ENCODE measurements around the gene CISD3. TPM values are rescaled to one million over a fixed set of nuclear protein-coding genes. Genes with fewer than 3 reads are reported as not detected.

CISD3 gene
- total RNA-seq, 1 donor from 2014 or later: 5.9 TPM

DNA sequence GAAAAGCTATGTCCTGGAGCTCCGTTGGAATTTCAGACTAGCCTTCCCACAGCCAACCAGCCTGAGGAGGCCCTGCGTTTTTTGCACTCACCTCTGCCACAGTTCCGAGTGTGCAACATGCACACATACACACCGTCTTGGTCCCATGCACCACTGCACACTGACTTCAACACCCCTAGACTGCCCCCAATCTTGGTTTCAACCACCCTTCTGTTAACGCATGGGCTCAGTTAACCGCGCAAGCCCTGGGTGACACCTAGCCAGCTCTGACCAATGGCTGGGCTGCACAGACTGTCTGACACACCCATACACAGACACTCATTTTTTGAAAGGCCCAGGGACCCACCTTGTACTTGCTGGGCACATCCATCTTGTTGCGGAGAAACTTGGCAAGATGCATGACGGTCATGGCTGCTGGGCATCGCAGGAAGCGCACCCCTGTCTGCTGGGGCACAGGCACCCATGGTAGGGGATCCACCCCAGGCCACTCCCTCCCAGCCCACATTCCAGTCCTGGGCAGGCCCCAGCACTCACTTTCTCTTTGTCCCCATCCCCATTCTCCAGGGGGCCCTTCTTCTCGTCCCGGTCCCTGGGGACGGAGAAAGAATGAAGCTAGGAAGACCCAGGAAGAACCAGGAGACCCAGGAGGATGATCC lies 8.0 kb downstream of the CISD3 start:
- no peak overlapping the region for H3K27ac Mint-ChIP-seq
- peaks cover 9% of the 10 kb centered on the region for H3K4me1 Mint-ChIP-seq (ENCODE audit: low read depth)
- H3K9me3 Mint-ChIP-seq (ENCODE audit: low read depth): no peaks in the 10 kb centered on the region
- no peaks in the 10 kb centered on the region for H3K27me3 Mint-ChIP-seq
- peaks cover 9% of the 10 kb centered on the region for H3K36me3 Mint-ChIP-seq (ENCODE audit: insufficient read depth)
- DNase-seq (ENCODE audit: low spot score, unreplicated experiment): no peak
- TF ChIP-seq, protein P1, sequence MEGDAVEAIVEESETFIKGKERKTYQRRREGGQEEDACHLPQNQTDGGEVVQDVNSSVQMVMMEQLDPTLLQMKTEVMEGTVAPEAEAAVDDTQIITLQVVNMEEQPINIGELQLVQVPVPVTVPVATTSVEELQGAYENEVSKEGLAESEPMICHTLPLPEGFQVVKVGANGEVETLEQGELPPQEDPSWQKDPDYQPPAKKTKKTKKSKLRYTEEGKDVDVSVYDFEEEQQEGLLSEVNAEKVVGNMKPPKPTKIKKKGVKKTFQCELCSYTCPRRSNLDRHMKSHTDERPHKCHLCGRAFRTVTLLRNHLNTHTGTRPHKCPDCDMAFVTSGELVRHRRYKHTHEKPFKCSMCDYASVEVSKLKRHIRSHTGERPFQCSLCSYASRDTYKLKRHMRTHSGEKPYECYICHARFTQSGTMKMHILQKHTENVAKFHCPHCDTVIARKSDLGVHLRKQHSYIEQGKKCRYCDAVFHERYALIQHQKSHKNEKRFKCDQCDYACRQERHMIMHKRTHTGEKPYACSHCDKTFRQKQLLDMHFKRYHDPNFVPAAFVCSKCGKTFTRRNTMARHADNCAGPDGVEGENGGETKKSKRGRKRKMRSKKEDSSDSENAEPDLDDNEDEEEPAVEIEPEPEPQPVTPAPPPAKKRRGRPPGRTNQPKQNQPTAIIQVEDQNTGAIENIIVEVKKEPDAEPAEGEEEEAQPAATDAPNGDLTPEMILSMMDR (IDR thresholded peaks at IDR 0.05; ENCODE audit: unreplicated experiment): no peak
- no peak overlapping the region for H3K4me3 Mint-ChIP-seq (ENCODE audit: low read depth)

DNA sequence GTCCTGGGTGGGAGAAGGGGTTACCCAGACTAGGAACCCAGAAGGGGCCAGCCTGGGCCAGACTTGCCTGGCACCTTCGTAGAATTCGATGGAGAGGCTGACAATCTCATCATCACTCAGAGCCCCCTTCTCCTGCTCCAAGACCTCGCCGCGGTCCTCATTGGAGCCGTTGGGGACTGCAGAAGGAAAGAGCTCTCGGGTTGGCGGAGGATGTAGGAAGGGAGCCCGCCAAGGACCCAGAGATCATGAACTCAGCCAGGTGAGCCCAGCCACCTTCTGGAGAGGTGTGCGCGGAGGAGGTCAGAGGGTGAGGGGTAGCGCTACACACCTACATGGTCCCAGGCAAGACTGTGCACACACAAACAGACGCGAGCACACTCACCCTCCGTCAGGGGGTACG lies 8.5 kb downstream of the CISD3 start:
- TF ChIP-seq, protein P1 (IDR thresholded peaks at IDR 0.05; ENCODE audit: unreplicated experiment): no peak
- Mint-ChIP-seq H3K27ac (no peak overlapping the region), H3K36me3 (ENCODE audit: insufficient read depth) (peaks cover 9% of the 10 kb centered on the region), H3K4me1 (ENCODE audit: low read depth) (peaks cover 14% of the 10 kb centered on the region), H3K4me3 (ENCODE audit: low read depth) (no peak overlapping the region), H3K27me3 (no peaks in the 10 kb centered on the region), H3K9me3 (ENCODE audit: low read depth) (no peaks in the 10 kb centered on the region)
- DNase-seq (ENCODE audit: low spot score, unreplicated experiment): no peak

DNA sequence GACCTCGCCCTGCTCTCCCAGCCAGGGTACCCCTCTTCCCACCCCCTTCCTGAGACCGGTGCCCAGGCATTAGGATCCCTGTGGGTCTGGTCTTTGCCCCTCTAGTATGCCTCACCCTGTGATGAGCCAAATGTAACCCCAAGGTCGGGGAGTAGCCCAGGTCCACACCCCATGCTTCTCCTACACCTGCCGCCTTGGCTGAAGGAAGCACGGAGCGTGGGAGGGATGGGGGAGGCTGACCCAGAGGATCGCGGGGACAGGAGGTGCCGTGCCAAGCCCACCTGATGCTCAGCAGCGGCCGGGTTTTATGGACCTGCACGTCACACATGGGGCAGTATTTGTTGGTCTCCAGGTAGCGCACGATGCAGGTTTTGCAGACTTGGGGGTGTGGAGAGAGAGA lies 9.2 kb downstream of the CISD3 start:
- no peaks in the 10 kb centered on the region for H3K9me3 Mint-ChIP-seq (ENCODE audit: low read depth)
- H3K36me3 Mint-ChIP-seq (ENCODE audit: insufficient read depth): peaks cover 9% of the 10 kb centered on the region
- H3K4me1 Mint-ChIP-seq (ENCODE audit: low read depth): peaks cover 21% of the 10 kb centered on the region
- no peak overlapping the region for H3K4me3 Mint-ChIP-seq (ENCODE audit: low read depth)
- H3K27ac Mint-ChIP-seq: no peak overlapping the region
- TF ChIP-seq, protein P1 (IDR thresholded peaks at IDR 0.05; ENCODE audit: unreplicated experiment): no peak
- H3K27me3 Mint-ChIP-seq: no peaks in the 10 kb centered on the region
- DNase-seq (ENCODE audit: low spot score, unreplicated experiment): no peak

DNA sequence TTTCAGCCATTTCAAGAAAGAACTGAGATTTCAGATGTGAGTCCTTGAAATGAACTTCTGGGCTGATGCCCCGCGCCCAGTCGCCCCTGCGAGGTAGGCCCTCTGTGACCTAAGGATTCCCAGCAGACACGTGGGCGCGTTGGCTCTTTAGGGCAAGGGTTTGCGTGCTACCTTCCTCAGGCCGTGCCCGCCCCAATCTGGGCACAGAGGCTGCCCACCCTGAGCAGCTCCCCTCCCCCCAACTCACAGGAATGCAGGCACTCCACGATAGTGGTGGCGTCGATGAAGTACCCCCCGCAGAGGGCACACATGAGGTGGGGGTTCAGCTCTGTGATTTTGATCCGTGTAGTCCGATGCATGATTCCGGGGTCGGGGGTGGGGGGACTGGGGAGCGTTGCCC lies 9.9 kb downstream of the CISD3 start:
- H3K4me3 Mint-ChIP-seq (ENCODE audit: low read depth): no peak overlapping the region
- peaks cover 26% of the 10 kb centered on the region for H3K4me1 Mint-ChIP-seq (ENCODE audit: low read depth)
- no peaks in the 10 kb centered on the region for H3K9me3 Mint-ChIP-seq (ENCODE audit: low read depth)
- TF ChIP-seq, protein P1 (IDR thresholded peaks at IDR 0.05; ENCODE audit: unreplicated experiment): no peak
- DNase-seq (ENCODE audit: low spot score, unreplicated experiment): no peak
- H3K27ac Mint-ChIP-seq: no peak overlapping the region
- H3K27me3 Mint-ChIP-seq: no peaks in the 10 kb centered on the region
- H3K36me3 Mint-ChIP-seq (ENCODE audit: insufficient read depth): peaks cover 8% of the 10 kb centered on the region

DNA sequence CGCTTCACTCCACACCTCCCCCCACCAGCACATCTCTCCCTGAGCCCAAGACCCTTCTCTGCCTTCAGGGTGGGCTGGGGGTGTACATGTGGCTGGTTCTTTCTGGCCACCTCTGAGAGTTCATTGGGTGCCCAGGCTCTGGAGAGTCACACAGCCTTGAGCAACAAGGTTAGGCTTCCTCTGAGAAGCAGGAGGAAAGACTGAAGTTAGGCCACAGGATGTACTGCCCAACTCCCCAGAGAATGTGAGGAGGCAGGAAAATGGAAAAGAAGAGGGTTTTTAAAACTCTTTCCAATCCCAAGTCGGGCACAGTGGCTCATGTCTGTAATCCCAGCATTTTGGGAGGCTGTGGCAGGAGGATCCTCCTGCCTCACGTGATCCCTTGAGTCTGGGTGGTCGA lies 10.7 kb downstream of the CISD3 start:
- H3K4me3 Mint-ChIP-seq (ENCODE audit: low read depth): no peak overlapping the region
- H3K9me3 Mint-ChIP-seq (ENCODE audit: low read depth): no peaks in the 10 kb centered on the region
- H3K27me3 Mint-ChIP-seq: no peaks in the 10 kb centered on the region
- H3K4me1 Mint-ChIP-seq (ENCODE audit: low read depth): peaks cover 31% of the 10 kb centered on the region
- TF ChIP-seq, protein P1 (IDR thresholded peaks at IDR 0.05; ENCODE audit: unreplicated experiment): no peak
- H3K27ac Mint-ChIP-seq: no peak overlapping the region
- peaks cover 5% of the 10 kb centered on the region for H3K36me3 Mint-ChIP-seq (ENCODE audit: insufficient read depth)
- DNase-seq (ENCODE audit: low spot score, unreplicated experiment): no peak

All from progenitor cell of endocrine pancreas (in vitro differentiated cells).